Transverse colon (tissue), 3 donors: ENCODE measurements around the gene HPX.

Experiments
- CTCF ChIP-seq, 5 experiments: fragments of 200-600 bp in 3 of 5; fragments of 450-650 bp in 2 of 5; sonication (generic) in 3 of 5; IDR thresholded peaks; 1 replicate in 2 of 5; 2 replicates in 3 of 5; pipeline ENCODE4 v1.5.1; 2016 to 2017; ENCODE audit warnings: antibody characterized with exemption in 5 of 5, inconsistent platforms in 3 of 5, mild to moderate bottlenecking in 2 of 5, moderate library complexity in 1 of 5
- EP300 ChIP-seq: sonication (generic); formaldehyde crosslinking; IDR thresholded peaks from one replicate; pipeline ENCODE4 v1.6.1; 2017; ENCODE audit warnings: antibody characterized with exemption, low read depth
- POLR2A ChIP-seq: fragments of 450-650 bp; IDR thresholded peaks from one replicate; pipeline ENCODE4 v1.6.1; 2016; ENCODE audit warnings: antibody characterized with exemption, mild to moderate bottlenecking, moderate library complexity

GRCh38 chr11:6486938-6487337, 46.2 kb upstream of the HPX start:
- no peak for TF ChIP-seq CTCF (IDR thresholded peaks at IDR 0.05)
- no peak for TF ChIP-seq EP300
- TF ChIP-seq POLR2A = no peak
